Renal cortex interstitium (tissue), 15 donors: Measurements from ENCODE around the gene HAPLN3. TPM values are rescaled to one million over a fixed set of nuclear protein-coding genes. Genes with fewer than 3 reads are reported as not detected.
"Not testable (repeated sequence)": the region's sequence is repeated elsewhere in the genome, so short reads cannot be mapped to it uniquely, and the experiment has no call there.

Source experiments
- DNase-seq, 11 donors: peaks; one replicate each; pipeline ENCODE4 v3.0.0-alpha.2; 2013; ENCODE audit warnings: low read depth in 9 of 11, low spot score in 4 of 11; ENCODE audit errors: extremely low read depth in 1 of 11
- long read RNA-seq, 16 experiments: transcript quantifications; one replicate each; lab custom pipeline, GENCODE V29; 2026
- polyA plus RNA-seq, 3 donors: library from polyadenylated mRNA; unstranded; fragments of 120-200 nt; gene quantifications; one replicate each; pipeline ENCODE4 v1.2.1, GENCODE V29; 2013; ENCODE audit not compliant: insufficient read length in 3 of 3

Gene HAPLN3, protein sequence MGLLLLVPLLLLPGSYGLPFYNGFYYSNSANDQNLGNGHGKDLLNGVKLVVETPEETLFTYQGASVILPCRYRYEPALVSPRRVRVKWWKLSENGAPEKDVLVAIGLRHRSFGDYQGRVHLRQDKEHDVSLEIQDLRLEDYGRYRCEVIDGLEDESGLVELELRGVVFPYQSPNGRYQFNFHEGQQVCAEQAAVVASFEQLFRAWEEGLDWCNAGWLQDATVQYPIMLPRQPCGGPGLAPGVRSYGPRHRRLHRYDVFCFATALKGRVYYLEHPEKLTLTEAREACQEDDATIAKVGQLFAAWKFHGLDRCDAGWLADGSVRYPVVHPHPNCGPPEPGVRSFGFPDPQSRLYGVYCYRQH
- 1 to 10 TPM; 3.4 to 5.1 (median 4.1) TPM for polyA plus RNA-seq
- long read RNA-seq, donor 1 = 0 reads
- long read RNA-seq, donor 2, partial matches to known transcripts = 0 of 4 reads
- long read RNA-seq, donor 2, other reads (novel, unspliced or antisense) = 0 of 4 reads
- long read RNA-seq, donor 3 = 0 reads
- long read RNA-seq, donor 4 = 0 reads
- long read RNA-seq, donor 5 = 0 reads
- long read RNA-seq, donor 6, partial matches to known transcripts = 0 of 1 reads
- long read RNA-seq, donor 6, other reads (novel, unspliced or antisense) = 0 of 1 reads
- long read RNA-seq, donor 7, partial matches to known transcripts = 0 of 1 reads
- long read RNA-seq, donor 7, other reads (novel, unspliced or antisense) = 0 of 1 reads
- long read RNA-seq, donor 8 = 0 reads
- long read RNA-seq, donor 9, partial matches to known transcripts = 0 of 1 reads
- long read RNA-seq, donor 9, other reads (novel, unspliced or antisense) = 0 of 1 reads
- long read RNA-seq, donor 10, partial matches to known transcripts = 0 of 1 reads
- long read RNA-seq, donor 10, other reads (novel, unspliced or antisense) = 0 of 1 reads
- long read RNA-seq, donor 11 = 0 reads
- long read RNA-seq, donor 12 = 0 reads
- long read RNA-seq, donor 13 = 0 reads
- long read RNA-seq, donor 14 = 0 reads
- long read RNA-seq, donor 15 = 0 reads
- long read RNA-seq, donor 16, partial matches to known transcripts = 0 of 3 reads
- long read RNA-seq, donor 16, other reads (novel, unspliced or antisense) = 0 of 3 reads

- DNase-seq = no peak
These were observed at the start of gene HAPLN3 for GRCh38 chr15:88894819-88895767. HAPLN3 (minus strand) TSS chr15:88895544; CDS start chr15:88887298, 8,246 bp downstream.

DNA sequence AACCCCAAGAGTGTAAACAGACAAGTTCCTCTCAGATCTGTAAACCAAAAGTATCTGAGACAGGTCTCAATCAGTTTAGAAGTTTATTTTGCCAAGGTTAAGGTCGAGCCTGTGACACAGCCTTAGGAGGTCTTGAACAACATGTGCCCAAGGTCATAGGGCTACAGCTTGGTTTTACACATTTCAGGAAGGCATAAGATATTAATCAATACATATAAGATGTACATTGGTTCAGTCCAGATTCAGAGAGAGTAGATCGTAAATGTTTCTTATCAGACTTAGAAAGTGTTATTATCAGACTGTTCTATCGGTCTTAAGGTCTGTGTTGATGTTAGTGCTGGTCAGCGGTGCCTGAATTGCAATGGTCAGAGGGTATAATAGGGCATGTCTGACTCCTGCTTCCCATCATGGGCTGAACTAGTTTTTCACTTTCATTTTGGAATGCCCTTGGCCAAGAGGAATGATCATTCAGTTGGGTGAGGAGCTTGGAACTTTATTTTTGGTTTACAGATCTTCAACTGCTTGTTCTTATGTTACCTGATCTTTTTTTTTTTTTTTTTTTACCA, 44.8 kb upstream of the HAPLN3 start:
- no peak for DNase-seq

DNA sequence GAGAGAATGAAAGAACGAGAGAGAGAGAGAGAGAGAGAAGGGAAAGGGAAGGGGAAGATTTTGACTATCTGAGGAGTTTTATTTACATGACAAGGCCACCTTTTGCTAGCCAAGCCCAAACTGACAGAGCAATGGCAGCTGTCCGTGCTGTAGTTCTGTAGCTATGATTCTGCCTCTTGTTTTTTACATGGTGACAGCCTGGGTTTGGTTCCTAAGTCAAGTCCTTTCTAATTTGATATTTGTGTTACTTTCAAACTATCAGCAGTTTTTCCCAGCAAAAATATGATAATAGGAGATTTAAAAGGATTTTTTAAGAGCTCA, 44.1 kb upstream of the HAPLN3 start:
- DNase-seq = no peak

- no peak for DNase-seq
These were observed 43.6 kb upstream of the HAPLN3 start for GRCh38 chr15:88938802-88939485.

GRCh38 chr15:88934449-88934848, 39.1 kb upstream of the HAPLN3 start:
- not testable (repeated sequence) for DNase-seq

DNA sequence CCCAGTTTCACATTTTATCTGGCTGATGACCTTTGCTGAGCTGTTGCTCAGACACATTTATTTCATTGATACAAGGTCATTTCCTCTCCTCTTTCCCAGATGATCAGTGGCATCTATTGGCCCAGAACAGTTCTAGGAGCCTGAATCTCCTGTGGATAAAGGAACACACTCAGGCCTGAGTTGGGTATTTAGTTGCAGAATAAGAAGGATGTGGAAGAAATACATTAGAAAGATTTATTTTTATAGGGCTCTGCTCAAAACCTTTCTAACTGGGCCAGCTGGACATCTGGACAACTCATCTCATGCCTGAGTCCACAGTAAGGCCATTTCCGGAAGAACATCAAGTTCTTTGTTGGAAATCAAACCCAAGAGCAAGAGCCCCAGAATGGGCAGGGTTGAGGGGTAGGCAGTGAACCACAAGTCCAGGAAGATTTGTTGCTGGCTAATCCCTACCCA, 37.6 kb upstream of the HAPLN3 start:
- DNase-seq = no peak

DNA sequence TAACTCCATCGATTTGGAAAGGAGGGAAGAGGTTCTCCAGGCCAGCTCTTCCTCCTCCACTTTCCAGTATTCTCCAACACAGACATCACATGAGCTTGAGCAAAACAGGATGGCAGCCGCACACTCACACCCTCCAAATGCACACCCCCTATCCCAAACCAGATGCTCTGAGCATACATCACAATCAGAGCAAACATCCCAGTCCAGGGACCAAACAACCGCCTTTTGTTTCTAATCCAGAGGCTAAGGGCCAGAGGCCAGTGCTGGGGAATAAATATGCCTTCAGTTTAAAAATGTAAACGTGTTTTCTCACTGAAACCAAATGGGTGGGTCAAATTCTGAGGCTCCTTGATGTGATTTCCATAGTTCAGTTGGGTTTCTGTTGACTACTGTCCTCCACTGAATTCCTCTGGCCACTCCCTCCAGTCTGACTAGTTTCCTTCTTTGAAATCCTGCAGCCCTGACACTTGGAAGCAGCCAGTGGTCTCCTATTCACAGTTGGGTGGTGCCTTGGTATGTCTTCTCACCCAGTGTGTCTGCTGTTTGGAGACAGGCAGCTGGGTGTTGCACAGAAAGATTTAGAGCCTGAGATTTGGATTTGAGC, 37.0 kb upstream of the HAPLN3 start:
- no peak for DNase-seq

DNA sequence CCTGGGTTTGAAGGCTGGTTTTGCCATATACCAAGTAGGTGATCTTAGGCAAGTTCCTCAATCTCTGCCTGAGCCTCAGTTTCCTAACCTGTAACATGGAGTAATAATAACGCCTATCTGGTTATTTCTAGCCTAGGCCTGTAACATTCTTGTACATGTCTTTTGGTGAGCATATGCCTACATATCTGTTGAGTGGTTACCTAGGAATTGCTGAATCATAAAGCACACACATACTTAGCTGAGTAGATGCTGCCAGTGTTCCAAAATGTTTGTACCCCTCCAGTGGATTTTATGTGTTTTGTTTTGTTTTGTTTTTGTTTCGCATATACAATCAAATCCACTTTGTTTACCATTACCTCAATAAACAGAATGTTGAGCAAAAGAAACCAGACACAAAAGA, 35.2 kb upstream of the HAPLN3 start:
- no peak for DNase-seq

GRCh38 chr15:88929358-88930098, 34.2 kb upstream of the HAPLN3 start:
- not testable (repeated sequence) for DNase-seq

- DNase-seq = not testable (repeated sequence)
These were observed 32.8 kb upstream of the HAPLN3 start for GRCh38 chr15:88928192-88928591.

DNA sequence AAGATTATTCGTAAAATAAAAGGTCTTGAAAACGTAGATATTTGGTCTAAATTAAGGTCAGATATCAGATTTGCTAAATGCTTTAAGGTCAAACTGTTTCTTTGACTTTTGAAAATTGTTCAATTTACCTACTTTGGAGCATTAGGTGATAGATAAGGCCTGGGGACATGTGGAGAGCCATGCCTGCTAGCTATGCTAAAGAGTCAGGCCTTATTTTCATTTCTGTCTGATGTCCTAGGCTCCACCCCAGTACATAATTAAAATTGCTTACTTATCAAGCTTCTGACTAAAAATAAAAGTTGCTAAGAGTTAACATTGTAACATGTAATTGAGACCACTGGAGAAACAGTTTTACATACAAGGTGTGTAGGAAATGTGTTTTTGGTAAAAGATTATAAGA, 30.3 kb upstream of the HAPLN3 start:
- DNase-seq = not testable (repeated sequence)

- not testable (repeated sequence) for DNase-seq
These were observed 25.6 kb upstream of the HAPLN3 start for GRCh38 chr15:88920892-88921435.

GRCh38 chr15:88920186-88920891, 25.0 kb upstream of the HAPLN3 start:
- no peak for DNase-seq

DNA sequence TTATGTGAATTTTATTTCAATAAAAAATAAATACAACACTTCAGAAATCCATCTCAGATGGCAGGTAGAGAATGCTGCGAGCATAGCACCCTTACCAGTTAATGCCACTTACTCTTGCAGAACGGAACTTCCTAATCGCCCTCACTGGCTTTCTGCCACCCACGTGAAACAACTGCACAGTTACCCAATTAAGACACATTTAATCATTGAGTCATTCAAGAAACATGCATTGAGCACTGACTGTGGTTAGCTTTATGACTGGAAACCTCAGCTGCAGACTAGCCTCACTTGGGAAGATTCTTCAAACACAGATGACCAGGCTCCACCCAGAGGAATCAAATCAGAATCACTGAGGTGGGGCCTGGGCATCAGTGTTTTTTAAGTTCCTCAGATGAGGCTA, 23.4 kb upstream of the HAPLN3 start:
- no peak for DNase-seq

- DNase-seq = no peak
These were observed 22.4 kb upstream of the HAPLN3 start for GRCh38 chr15:88917760-88918159.

DNA sequence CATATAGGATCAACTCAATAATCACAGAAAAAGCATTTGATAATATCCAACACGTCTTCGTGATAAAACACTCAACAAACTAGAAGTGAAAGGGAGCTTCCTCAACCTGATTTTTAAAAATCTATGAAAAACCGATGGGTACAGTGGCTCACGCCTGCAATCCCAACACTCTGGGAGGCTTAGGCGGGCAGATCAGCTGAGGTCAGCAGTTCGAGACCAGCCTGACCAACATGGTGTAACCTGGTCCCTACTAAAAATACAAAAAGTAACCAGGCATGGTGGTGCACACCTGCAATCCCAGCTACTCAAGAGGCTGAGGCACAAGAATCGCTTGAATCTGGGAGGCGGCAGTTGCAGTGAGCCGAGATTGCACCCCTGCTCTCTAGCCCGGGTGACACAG, 20.0 kb upstream of the HAPLN3 start:
- DNase-seq = no peak
